PC-3 (cell line): Measurements from ENCODE around the gene PIK3CG.

Experiments used
- CTCF ChIP-seq: fragments of 300-600 bp; sonication (generic); conservative IDR thresholded peaks from 2 replicates; pipeline ENCODE4 v1.5.1; 2017; ENCODE audit warnings: antibody characterized with exemption, low read depth, mild to moderate bottlenecking, low read length
- EZH2 ChIP-seq: fragments of 300-600 bp; sonication (generic); IDR thresholded peaks from one replicate; pipeline ENCODE4 v1.6.1; 2017; ENCODE audit warnings: antibody characterized with exemption, mild to moderate bottlenecking, low read length; ENCODE audit not compliant: unreplicated experiment

GRCh38 chr7:106855540-106856132, 9.4 kb upstream of the PIK3CG start:
- TF ChIP-seq CTCF (no peak), EZH2 (no peak)
